Neural progenitor cell (in vitro differentiated cells): ENCODE data around the gene SLC6A12.

ENCODE experiments used
- EZH2 ChIP-seq: fragments of 200-600 bp; sonication (generic); IDR thresholded peaks from 2 replicates; pipeline ENCODE4 v1.6.1; 2017; ENCODE audit warnings: antibody characterized with exemption, mild to moderate bottlenecking, moderate library complexity
- EZH2phosphoT487 ChIP-seq: fragments of 200-600 bp; sonication (generic); IDR thresholded peaks from 2 replicates; pipeline ENCODE4 v1.6.1; 2017; ENCODE audit warnings: antibody characterized with exemption
- TF ChIP-seq, protein P1 (sequence below): fragments of 200-600 bp; sonication (generic); IDR thresholded peaks from 2 replicates; pipeline ENCODE4 v1.5.1; 2017; ENCODE audit warnings: antibody characterized with exemption, mild to moderate bottlenecking

DNA sequence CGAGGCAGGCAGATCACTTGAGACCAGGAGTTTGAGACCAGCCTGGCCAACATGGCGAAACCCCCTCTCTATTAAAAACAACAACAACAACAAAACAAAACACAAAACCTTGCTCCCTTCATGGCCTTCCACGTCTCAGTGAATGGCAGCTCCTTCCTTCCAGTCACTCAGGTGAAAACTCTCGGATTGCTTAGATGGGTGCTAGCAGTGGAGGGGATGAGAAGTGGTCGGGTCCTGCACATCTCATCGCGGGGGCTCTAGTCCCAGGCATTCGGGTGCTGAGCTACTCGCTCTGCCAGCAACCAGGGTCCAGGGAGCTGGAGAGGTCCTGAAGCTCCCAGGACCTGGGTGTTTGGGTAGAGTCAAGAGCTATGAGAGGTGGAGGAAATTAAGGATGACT is 41.0 kb upstream of the SLC6A12 start:
- no peak for TF ChIP-seq EZH2
- TF ChIP-seq, protein P1, sequence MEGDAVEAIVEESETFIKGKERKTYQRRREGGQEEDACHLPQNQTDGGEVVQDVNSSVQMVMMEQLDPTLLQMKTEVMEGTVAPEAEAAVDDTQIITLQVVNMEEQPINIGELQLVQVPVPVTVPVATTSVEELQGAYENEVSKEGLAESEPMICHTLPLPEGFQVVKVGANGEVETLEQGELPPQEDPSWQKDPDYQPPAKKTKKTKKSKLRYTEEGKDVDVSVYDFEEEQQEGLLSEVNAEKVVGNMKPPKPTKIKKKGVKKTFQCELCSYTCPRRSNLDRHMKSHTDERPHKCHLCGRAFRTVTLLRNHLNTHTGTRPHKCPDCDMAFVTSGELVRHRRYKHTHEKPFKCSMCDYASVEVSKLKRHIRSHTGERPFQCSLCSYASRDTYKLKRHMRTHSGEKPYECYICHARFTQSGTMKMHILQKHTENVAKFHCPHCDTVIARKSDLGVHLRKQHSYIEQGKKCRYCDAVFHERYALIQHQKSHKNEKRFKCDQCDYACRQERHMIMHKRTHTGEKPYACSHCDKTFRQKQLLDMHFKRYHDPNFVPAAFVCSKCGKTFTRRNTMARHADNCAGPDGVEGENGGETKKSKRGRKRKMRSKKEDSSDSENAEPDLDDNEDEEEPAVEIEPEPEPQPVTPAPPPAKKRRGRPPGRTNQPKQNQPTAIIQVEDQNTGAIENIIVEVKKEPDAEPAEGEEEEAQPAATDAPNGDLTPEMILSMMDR: no peak
- no peak for TF ChIP-seq EZH2phosphoT487
